ENCODE results near the gene SETDB2. TPM values are rescaled to one million over a fixed set of nuclear protein-coding genes. Genes with fewer than 3 reads are reported as not detected.

The SETDB2 gene
- polyA plus RNA-seq, 3 donors = 4.8 to 6.8 (median 6.4) TPM

DNA sequence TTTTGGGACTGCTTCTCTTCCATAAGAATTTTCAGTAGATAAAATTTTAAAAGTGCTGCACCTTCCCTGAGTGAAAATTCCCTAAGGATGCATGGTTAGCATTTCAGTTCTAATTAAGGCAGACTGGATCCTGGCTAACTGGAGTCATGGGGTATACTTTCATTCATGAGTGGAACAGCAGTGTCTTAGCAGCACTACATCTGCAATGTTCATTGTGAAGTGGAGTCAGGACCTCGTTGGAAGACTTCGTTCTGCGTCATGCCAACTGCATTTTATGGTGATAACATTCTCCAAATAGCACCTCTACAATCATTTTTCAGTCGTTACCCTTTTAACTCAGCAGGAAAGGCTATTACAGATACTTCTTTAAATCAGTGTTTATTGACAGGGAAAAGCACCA, 77.2 kb downstream of the SETDB2 start:
- H4K20me1 ChIP-seq (ENCODE audit: insufficient read depth, low read length) = peaks cover 11% of the 10 kb centered on the region
- Mint-ChIP-seq H3K27me3 (ENCODE audit: low read depth in 3 of 3) (no peaks in the 10 kb centered on the region), H3K36me3 (peaks cover 72 to 92% of the 10 kb centered on the region in 2 donors), H3K27ac (no peak overlapping the region), H3K9me3 (peaks cover 0 to 1% (median 0%) of the 10 kb centered on the region in 7 donors), H3K4me3 (no peak overlapping the region), H3K4me1 (no peaks in the 10 kb centered on the region)
- no peaks in the 10 kb centered on the region for H3K27me3 ChIP-seq (ENCODE audit: control insufficient read depth in 2 of 2, insufficient read depth in 2 of 2, low read length in 2 of 2)
- H3K79me2 ChIP-seq (ENCODE audit: insufficient read depth, low read length) = no peaks in the 10 kb centered on the region
- intact Hi-C loops (cut with micrococcal nuclease) = no loop called here
- no peaks in the 10 kb centered on the region for H3K4me1 ChIP-seq (ENCODE audit: control insufficient read depth in 1 of 2, insufficient read depth in 2 of 2, low read length in 2 of 2)
- H3K4me2 ChIP-seq (replicated peaks; ENCODE audit: extremely low read depth, low read length, poor library complexity, severe bottlenecking) = no peak overlapping the region
- H3K4me3 ChIP-seq (replicated peaks in 1 of 3; ENCODE audit: low read depth in 2 of 3, low read length in 3 of 3) = no peak overlapping the region
- no peak for DNase-seq
- no peak overlapping the region for H3K27ac ChIP-seq (ENCODE audit: low read depth in 1 of 2, low read length in 2 of 2)
- no peak overlapping the region for H3K9ac ChIP-seq (ENCODE audit: insufficient read depth, low read length, poor library complexity, severe bottlenecking)
- no peak for TF ChIP-seq CTCF (IDR thresholded peaks at IDR 0.05)
- no peaks in the 10 kb centered on the region for H3K9me3 ChIP-seq (replicated peaks in 1 of 2; ENCODE audit: control insufficient read depth in 1 of 2, insufficient read depth in 1 of 2, low read length in 2 of 2)
- H2AFZ ChIP-seq (ENCODE audit: insufficient read depth, low read depth, low read length, poor library complexity, severe bottlenecking) = no peak overlapping the region
- 90% methylated on average over 2 of the region's 4 CpGs for WGBS (ENCODE audit: insufficient coverage)
- peaks cover 72 to 99% of the 10 kb centered on the region in 2 donors for H3K36me3 ChIP-seq (replicated peaks in 1 of 2; ENCODE audit: control insufficient read depth in 1 of 2, insufficient read depth in 2 of 2, low read length in 2 of 2)

DNA sequence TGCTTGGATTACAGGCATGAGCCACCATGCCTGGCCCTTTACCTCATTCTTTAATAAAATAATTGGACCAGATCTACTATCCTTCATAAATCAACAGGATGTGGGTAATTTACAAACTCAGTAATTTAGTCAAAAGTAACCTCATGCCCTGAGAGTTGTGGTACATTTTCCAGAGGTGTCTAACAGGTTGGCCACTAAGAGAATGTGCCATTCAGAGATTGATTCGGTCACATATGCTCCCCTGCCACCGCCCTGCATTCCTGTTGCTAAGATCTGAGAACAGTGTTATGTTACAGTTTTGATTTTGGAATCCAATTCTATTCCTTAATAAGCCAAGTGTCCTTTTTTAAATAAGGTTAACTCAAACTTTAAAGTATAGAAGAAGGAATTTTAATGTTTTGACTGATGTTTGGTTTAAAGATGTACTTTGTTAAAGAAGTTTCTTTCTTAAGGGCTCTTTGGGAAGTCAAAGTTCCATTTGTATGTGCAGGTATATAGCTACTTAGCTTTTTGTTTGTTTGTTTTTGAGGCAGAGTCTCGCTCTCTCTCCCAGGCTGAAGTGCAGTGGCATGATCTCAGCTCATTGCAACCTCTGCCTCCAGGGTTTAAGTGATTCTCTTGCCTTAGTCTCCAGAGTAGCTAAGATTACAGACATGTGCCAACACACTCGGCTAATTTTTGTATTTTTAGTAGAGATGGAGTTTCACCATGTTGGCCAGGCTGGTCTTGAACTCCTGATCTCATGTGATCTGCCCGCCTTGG, 80.8 kb downstream of the SETDB2 start:
- H3K27ac Mint-ChIP-seq = peak overlapping the region in 1 of 7 donors; percentile 68
- H3K9me3 ChIP-seq (replicated peaks in 1 of 2; ENCODE audit: control insufficient read depth in 1 of 2, insufficient read depth in 1 of 2, low read length in 2 of 2) = no peaks in the 10 kb centered on the region
- no peak for TF ChIP-seq CTCF (IDR thresholded peaks at IDR 0.05)

More for the DNA sequence above, 80.8 kb downstream of the SETDB2 start:
- intact Hi-C loops (cut with micrococcal nuclease) = no loop called here
- Histone ChIP-seq H3K27me3 (ENCODE audit: control insufficient read depth in 2 of 2, insufficient read depth in 2 of 2, low read length in 2 of 2) (no peaks in the 10 kb centered on the region), H3K79me2 (ENCODE audit: insufficient read depth, low read length) (no peaks in the 10 kb centered on the region), H3K4me3 (replicated peaks in 1 of 3; ENCODE audit: low read depth in 2 of 3, low read length in 3 of 3) (no peak overlapping the region), H3K36me3 (replicated peaks in 1 of 2; ENCODE audit: control insufficient read depth in 1 of 2, insufficient read depth in 2 of 2, low read length in 2 of 2) (peaks cover 51 to 92% of the 10 kb centered on the region in 2 donors), H3K9ac (ENCODE audit: insufficient read depth, low read length, poor library complexity, severe bottlenecking) (no peak overlapping the region), H2AFZ (ENCODE audit: insufficient read depth, low read depth, low read length, poor library complexity, severe bottlenecking) (no peak overlapping the region), H3K4me2 (replicated peaks; ENCODE audit: extremely low read depth, low read length, poor library complexity, severe bottlenecking) (no peak overlapping the region), H3K27ac (ENCODE audit: low read depth in 1 of 2, low read length in 2 of 2) (no peak overlapping the region), H3K4me1 (ENCODE audit: control insufficient read depth in 1 of 2, insufficient read depth in 2 of 2, low read length in 2 of 2) (peaks cover 2 to 16% of the 10 kb centered on the region in 2 donors), H4K20me1 (ENCODE audit: insufficient read depth, low read length) (peaks cover 3% of the 10 kb centered on the region)
- no peaks in the 10 kb centered on the region for H3K9me3 Mint-ChIP-seq
- peaks cover 73 to 88% of the 10 kb centered on the region in 2 donors for H3K36me3 Mint-ChIP-seq
- no peak for DNase-seq
- H3K4me3 Mint-ChIP-seq = no peak overlapping the region
- H3K4me1 Mint-ChIP-seq = peaks cover 2% of the 10 kb centered on the region
- WGBS (ENCODE audit: insufficient coverage) = 100% methylated on average over 1 of the region's 5 CpGs
- no peaks in the 10 kb centered on the region for H3K27me3 Mint-ChIP-seq (ENCODE audit: low read depth in 3 of 3)

Measured in CD14-positive monocyte (primary cell).